Cardiac muscle cell (in vitro differentiated cells and primary cell): Measurements from ENCODE around the gene OTOG. TPM values are rescaled to one million over a fixed set of nuclear protein-coding genes. Genes with fewer than 3 reads are reported as not detected.

Source experiments
- DNase-seq, 2 donors: peaks; one replicate each; pipeline versions ENCODE4 v3.0.0 to v3.0.0-alpha.2; 2010 to 2017; ENCODE audit warnings: low read depth in 1 of 2, low spot score in 1 of 2
- H3K27ac ChIP-seq: fragments of 200-600 bp; sonication (generic); 2 replicates; pipeline ENCODE4 v1.5.1; 2016
- H3K27me3 ChIP-seq: fragments of 200-600 bp; sonication (generic); 2 replicates; pipeline ENCODE4 v1.6.0; 2016; ENCODE audit warnings: control low read depth
- H3K36me3 ChIP-seq: fragments of 200-600 bp; sonication (generic); 2 replicates; pipeline ENCODE4 v1.5.1; 2016; ENCODE audit warnings: control low read depth
- H3K4me1 ChIP-seq: fragments of 200-600 bp; sonication (generic); 2 replicates; pipeline ENCODE4 v1.8.1; 2017; ENCODE audit warnings: low read depth, mild to moderate bottlenecking, mixed run types
- H3K4me3 ChIP-seq: fragments of 200-600 bp; sonication (generic); 2 replicates; pipeline ENCODE4 v1.5.1; 2016; ENCODE audit warnings: mild to moderate bottlenecking
- H3K9me3 ChIP-seq: fragments of 200-600 bp; sonication (generic); 2 replicates; pipeline ENCODE4 v1.5.1; 2017; ENCODE audit warnings: low read depth, mild to moderate bottlenecking, control low read depth
- polyA plus RNA-seq: library from polyadenylated mRNA; unstranded; fragments of >200 nt; fragmentation: Nextera tagmentation; extraction: Ambion mirVana; gene quantifications from 2 replicates; pipeline ENCODE4 v1.2.1, GENCODE V29; 2016
- total RNA-seq: library from RNA; depleted of rRNA; stranded (reverse); fragments of >200 nt; gene quantifications from 2 replicates; pipeline ENCODE4 v1.2.3, GENCODE V29; 2016
- TF ChIP-seq, protein P1 (sequence below): IDR thresholded peaks from 2 replicates; pipeline ENCODE4 v1.5.1; 2012; ENCODE audit warnings: low read depth, mild to moderate bottlenecking, low read length

The OTOG gene
- total and polyA plus RNA-seq, 2 experiments from 2014 or later = 0.15 TPM; not detected in 1

GRCh38 chr11:17572791-17573460 lies 25.9 kb downstream of the OTOG start:
- Histone ChIP-seq H3K9me3 (no peaks in the 10 kb centered on the region), H3K27me3 (no peaks in the 10 kb centered on the region), H3K27ac (no peak overlapping the region), H3K4me1 (no peaks in the 10 kb centered on the region), H3K36me3 (no peaks in the 10 kb centered on the region), H3K4me3 (no peak overlapping the region)
- no peak for DNase-seq
- TF ChIP-seq, protein P1, sequence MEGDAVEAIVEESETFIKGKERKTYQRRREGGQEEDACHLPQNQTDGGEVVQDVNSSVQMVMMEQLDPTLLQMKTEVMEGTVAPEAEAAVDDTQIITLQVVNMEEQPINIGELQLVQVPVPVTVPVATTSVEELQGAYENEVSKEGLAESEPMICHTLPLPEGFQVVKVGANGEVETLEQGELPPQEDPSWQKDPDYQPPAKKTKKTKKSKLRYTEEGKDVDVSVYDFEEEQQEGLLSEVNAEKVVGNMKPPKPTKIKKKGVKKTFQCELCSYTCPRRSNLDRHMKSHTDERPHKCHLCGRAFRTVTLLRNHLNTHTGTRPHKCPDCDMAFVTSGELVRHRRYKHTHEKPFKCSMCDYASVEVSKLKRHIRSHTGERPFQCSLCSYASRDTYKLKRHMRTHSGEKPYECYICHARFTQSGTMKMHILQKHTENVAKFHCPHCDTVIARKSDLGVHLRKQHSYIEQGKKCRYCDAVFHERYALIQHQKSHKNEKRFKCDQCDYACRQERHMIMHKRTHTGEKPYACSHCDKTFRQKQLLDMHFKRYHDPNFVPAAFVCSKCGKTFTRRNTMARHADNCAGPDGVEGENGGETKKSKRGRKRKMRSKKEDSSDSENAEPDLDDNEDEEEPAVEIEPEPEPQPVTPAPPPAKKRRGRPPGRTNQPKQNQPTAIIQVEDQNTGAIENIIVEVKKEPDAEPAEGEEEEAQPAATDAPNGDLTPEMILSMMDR = no peak

- no peak overlapping the region for H3K4me3 ChIP-seq
- no peaks in the 10 kb centered on the region for H3K27me3 ChIP-seq
- no peaks in the 10 kb centered on the region for H3K4me1 ChIP-seq
- no peak overlapping the region for H3K27ac ChIP-seq
- H3K9me3 ChIP-seq = no peaks in the 10 kb centered on the region
- no peak for DNase-seq
- TF ChIP-seq, protein P1 = no peak
- H3K36me3 ChIP-seq = no peaks in the 10 kb centered on the region
Observed at GRCh38 chr11:17573526-17573925, 26.5 kb downstream of the OTOG start.

- DNase-seq = no peak
- Histone ChIP-seq H3K27ac (no peak overlapping the region), H3K4me3 (no peak overlapping the region), H3K36me3 (no peaks in the 10 kb centered on the region), H3K27me3 (no peaks in the 10 kb centered on the region), H3K4me1 (no peaks in the 10 kb centered on the region), H3K9me3 (no peaks in the 10 kb centered on the region)
- TF ChIP-seq, protein P1 = no peak
Observed at GRCh38 chr11:17574141-17575091, 27.4 kb downstream of the OTOG start.

- no peak overlapping the region for H3K4me3 ChIP-seq
- H3K36me3 ChIP-seq = no peaks in the 10 kb centered on the region
- TF ChIP-seq, protein P1 = no peak
- DNase-seq = no peak
- H3K27ac ChIP-seq = no peak overlapping the region
- no peaks in the 10 kb centered on the region for H3K9me3 ChIP-seq
- no peaks in the 10 kb centered on the region for H3K27me3 ChIP-seq
- H3K4me1 ChIP-seq = no peaks in the 10 kb centered on the region
Observed at GRCh38 chr11:17575431-17576425, 28.7 kb downstream of the OTOG start.

- no peak overlapping the region for H3K4me3 ChIP-seq
- H3K36me3 ChIP-seq = no peaks in the 10 kb centered on the region
- DNase-seq = no peak
- no peaks in the 10 kb centered on the region for H3K27me3 ChIP-seq
- no peaks in the 10 kb centered on the region for H3K4me1 ChIP-seq
- H3K9me3 ChIP-seq = no peaks in the 10 kb centered on the region
- TF ChIP-seq, protein P1 = no peak
- no peak overlapping the region for H3K27ac ChIP-seq
Observed at GRCh38 chr11:17578296-17578695, 31.2 kb downstream of the OTOG start.
